ENCODE measurements around the gene CDC42BPB. TPM values are rescaled to one million over a fixed set of nuclear protein-coding genes. Genes with fewer than 3 reads are reported as not detected.

CDC42BPB gene
- total and polyA plus RNA-seq, 11 donors: 31.1 to 124 (median 68.9) TPM

DNA sequence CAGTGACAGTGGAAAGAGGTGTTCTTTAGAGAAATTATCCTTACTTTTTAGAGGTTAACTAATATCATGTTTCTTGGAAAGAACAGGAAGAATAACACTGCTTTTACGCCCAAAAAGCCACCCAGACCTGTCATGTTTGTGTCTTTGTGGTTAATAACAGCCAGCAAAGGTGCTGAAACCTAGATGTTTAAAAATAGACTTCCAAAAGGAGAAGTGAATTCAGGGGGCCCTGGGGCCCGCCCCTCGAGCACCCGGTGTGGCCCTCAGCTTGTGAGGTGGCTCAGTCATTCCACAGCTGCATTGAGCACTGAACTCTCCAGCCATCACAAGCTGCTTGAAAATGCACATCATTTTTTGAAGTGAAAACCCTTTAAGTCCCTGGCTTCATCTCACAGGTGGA lies 155.7 kb downstream of the CDC42BPB start:
- Histone ChIP-seq H3K4me1 (peaks cover 0 to 16% (median 0%) of the 10 kb centered on the region in 12 donors), H3K27me3 (no peaks in the 10 kb centered on the region), H3K4me3 (no peak overlapping the region), H3K36me3 (peaks cover 0 to 81% (median 24%) of the 10 kb centered on the region in 9 donors), H3K27ac (no peak overlapping the region), H3K9me3 (no peaks in the 10 kb centered on the region)
- ATAC-seq (no peak), DNase-seq (no peak)
- TF ChIP-seq, protein P1, sequence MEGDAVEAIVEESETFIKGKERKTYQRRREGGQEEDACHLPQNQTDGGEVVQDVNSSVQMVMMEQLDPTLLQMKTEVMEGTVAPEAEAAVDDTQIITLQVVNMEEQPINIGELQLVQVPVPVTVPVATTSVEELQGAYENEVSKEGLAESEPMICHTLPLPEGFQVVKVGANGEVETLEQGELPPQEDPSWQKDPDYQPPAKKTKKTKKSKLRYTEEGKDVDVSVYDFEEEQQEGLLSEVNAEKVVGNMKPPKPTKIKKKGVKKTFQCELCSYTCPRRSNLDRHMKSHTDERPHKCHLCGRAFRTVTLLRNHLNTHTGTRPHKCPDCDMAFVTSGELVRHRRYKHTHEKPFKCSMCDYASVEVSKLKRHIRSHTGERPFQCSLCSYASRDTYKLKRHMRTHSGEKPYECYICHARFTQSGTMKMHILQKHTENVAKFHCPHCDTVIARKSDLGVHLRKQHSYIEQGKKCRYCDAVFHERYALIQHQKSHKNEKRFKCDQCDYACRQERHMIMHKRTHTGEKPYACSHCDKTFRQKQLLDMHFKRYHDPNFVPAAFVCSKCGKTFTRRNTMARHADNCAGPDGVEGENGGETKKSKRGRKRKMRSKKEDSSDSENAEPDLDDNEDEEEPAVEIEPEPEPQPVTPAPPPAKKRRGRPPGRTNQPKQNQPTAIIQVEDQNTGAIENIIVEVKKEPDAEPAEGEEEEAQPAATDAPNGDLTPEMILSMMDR (IDR thresholded peaks at IDR 0.05): no peak
- TF ChIP-seq POLR2A (IDR thresholded peaks at IDR 0.05): no peak
- intact Hi-C loops (cut with DNase I): no loop called here
- 56 to 77% (median 74%) methylated on average over 4 of the region's 4 CpGs for WGBS, 4 donors

DNA sequence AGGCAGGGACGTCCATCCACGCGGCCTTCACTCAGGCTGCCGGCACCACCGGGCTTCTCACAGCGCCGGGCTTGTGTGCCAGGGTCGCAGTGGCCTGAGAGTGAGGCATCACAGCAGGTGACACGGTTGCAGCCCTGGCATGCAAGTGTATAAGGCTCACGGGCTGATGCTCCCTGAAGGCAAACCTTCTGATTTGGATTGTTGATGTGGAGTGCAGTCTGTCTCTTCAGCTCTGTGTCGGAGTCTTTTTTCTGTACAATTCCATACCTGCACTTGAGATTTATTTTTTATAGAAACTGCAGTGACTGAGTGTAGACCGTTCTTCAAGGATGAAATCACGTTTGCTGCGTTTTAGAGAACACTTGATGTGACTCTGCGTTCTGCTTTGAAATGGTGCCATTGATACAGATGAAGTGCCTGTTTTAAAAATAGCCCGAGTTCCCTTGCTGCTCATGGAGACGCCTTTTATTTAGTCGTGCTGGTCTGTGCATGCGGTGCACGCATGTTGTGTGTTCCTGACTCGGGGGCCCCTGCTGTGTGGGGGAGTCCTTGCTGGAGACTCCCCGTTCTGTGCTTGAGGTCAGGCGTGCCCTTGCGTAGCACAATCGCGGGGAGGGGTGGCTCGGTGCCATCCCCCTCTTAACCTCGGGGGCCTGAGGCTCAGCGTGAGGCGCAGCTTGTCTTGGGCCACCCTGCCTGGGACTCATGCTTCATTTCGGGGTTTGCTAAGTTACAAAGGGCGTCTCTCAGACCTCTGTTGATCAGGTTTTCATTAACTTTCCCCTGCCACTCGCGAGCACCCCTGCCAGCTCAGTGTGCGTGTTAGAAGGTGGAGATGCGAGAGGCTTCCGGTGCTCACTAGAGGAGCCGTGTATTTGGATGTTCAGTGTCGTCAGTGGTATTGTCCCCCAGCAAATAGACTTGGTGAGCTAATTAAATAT lies 156.4 kb downstream of the CDC42BPB start:
- H3K27ac ChIP-seq: peak overlapping the region in 2 of 12 donors; percentile 14 to 37
- H3K9me3 ChIP-seq: no peaks in the 10 kb centered on the region
- peak; percentile 44 to 68 (median 60) for ATAC-seq
- intact Hi-C loops (cut with DNase I): no loop called here
- peaks cover 0 to 16% (median 0%) of the 10 kb centered on the region in 12 donors for H3K4me1 ChIP-seq
- no peaks in the 10 kb centered on the region for H3K27me3 ChIP-seq
- DNase-seq: no peak
- H3K36me3 ChIP-seq: peaks cover 0 to 83% (median 24%) of the 10 kb centered on the region in 9 donors
- 59 to 76% (median 67%) methylated on average over 25 to 39 of the region's 39 CpGs for WGBS, 4 donors
- TF ChIP-seq POLR2A (IDR thresholded peaks at IDR 0.05): no peak
- TF ChIP-seq, protein P1 (IDR thresholded peaks at IDR 0.05): no peak
- peak overlapping the region in 7 of 12 donors; percentile 2 to 30 (median 19) for H3K4me3 ChIP-seq

DNA sequence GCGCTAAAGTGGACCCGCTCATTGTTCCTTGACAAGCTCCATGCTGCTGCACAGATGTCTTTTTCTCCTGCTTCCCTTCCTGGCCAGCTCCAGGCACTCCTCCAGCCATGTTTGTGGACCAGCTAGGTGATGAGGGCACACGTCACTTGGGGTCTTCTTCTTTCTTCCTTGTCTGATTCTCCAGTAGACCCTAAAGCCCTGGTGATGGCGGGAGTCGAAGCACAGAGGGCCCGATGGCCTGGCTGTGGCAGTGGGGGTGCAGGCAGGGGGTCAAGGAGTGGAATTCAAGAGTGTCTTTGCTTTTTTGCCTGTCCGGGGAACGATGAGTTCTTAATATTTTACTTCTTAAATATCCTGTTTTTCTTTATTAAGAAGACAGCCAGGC lies 157.8 kb downstream of the CDC42BPB start:
- no peak for ATAC-seq
- H3K36me3 ChIP-seq: peaks cover 0 to 85% (median 20%) of the 10 kb centered on the region in 9 donors
- TF ChIP-seq, protein P1 (IDR thresholded peaks at IDR 0.05): no peak
- no peak for TF ChIP-seq POLR2A (IDR thresholded peaks at IDR 0.05)
- H3K9me3 ChIP-seq: no peaks in the 10 kb centered on the region
- no peak overlapping the region for H3K27ac ChIP-seq
- intact Hi-C loops (cut with DNase I): no loop called here
- DNase-seq: no peak
- no peak overlapping the region for H3K4me3 ChIP-seq
- no peaks in the 10 kb centered on the region for H3K27me3 ChIP-seq
- peaks cover 0 to 16% (median 0%) of the 10 kb centered on the region in 12 donors for H3K4me1 ChIP-seq
- 96 to 99% (median 98%) methylated on average over 8 of the region's 8 CpGs for WGBS, 4 donors

DNA sequence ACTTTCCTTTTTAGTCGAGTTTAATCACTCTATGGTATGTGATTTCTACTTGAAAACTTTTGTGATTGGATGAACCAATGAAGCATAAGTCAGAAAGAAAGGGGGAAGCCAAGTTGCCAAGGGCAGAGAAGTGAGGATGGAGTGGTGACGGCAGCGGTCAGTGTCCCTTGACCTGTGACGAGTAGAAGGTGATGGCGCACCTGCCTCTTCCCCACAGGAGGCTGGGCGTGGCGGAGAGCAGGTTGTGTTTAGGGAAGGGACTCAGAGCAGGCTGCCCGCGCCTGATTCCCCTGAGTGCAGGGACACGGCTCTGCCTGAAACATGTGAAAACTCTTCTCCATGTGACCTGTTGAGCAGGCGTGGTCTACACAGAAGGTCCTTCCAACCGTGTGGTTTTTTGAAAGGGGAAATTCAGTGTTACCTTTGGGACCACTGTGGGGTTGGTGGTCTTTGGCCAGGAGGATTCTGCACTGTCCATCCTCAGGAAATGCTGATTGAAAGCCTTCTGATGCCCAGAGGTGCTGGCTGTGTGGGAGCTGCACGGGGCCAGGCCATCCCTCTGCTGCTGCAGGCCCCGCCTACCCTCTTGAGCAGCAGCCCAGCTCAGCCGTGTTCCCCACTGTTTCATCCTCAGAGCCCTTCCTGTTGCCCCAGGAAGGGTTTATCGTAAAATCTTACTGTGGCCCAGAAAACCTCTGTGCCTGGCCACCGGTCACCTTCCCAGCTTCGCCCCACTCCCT lies 158.4 kb downstream of the CDC42BPB start:
- Histone ChIP-seq H3K4me3 (no peak overlapping the region), H3K27ac (no peak overlapping the region), H3K36me3 (peaks cover 0 to 86% (median 20%) of the 10 kb centered on the region in 9 donors), H3K4me1 (peaks cover 0 to 16% (median 0%) of the 10 kb centered on the region in 12 donors), H3K27me3 (no peaks in the 10 kb centered on the region), H3K9me3 (no peaks in the 10 kb centered on the region)
- intact Hi-C loops (cut with DNase I): no loop called here
- TF ChIP-seq, protein P1 (IDR thresholded peaks at IDR 0.05): no peak
- no peak for TF ChIP-seq POLR2A (IDR thresholded peaks at IDR 0.05)
- 88 to 94% (median 91%) methylated on average over 18 of the region's 18 CpGs for WGBS, 4 donors
- ATAC-seq (no peak), DNase-seq (no peak)
